ENCODE measurements around the gene CPLX3.

Gene CPLX3

GRCh38 chr15:74790080-74790916 is 36.1 kb upstream of the CPLX3 start:
- Histone ChIP-seq H3K9me3 (ENCODE audit: control insufficient read depth, insufficient read depth, low read length) (no peaks in the 10 kb centered on the region), H3K36me3 (ENCODE audit: control insufficient read depth, insufficient read depth, low read length) (no peaks in the 10 kb centered on the region), H3K4me1 (ENCODE audit: control insufficient read depth, insufficient read depth, low read length) (peaks cover 13% of the 10 kb centered on the region), H3K4me3 (ENCODE audit: low read depth, low read length) (no peak overlapping the region), H3K9ac (ENCODE audit: low read depth, low read length) (no peak overlapping the region), H3K27me3 (ENCODE audit: control insufficient read depth, insufficient read depth, low read length) (peaks cover 45% of the 10 kb centered on the region)

- peaks cover 43% of the 10 kb centered on the region for H3K27me3 ChIP-seq (ENCODE audit: control insufficient read depth, insufficient read depth, low read length)
- H3K4me3 ChIP-seq (ENCODE audit: low read depth, low read length), result no peak overlapping the region
- H3K4me1 ChIP-seq (ENCODE audit: control insufficient read depth, insufficient read depth, low read length), result peaks cover 13% of the 10 kb centered on the region
- H3K9me3 ChIP-seq (ENCODE audit: control insufficient read depth, insufficient read depth, low read length), result no peaks in the 10 kb centered on the region
- H3K9ac ChIP-seq (ENCODE audit: low read depth, low read length), result no peak overlapping the region
- no peaks in the 10 kb centered on the region for H3K36me3 ChIP-seq (ENCODE audit: control insufficient read depth, insufficient read depth, low read length)
Observed at GRCh38 chr15:74791007-74791406, 35.4 kb upstream of the CPLX3 start.

- no peak overlapping the region for H3K9ac ChIP-seq (ENCODE audit: low read depth, low read length)
- no peaks in the 10 kb centered on the region for H3K9me3 ChIP-seq (ENCODE audit: control insufficient read depth, insufficient read depth, low read length)
- H3K4me1 ChIP-seq (ENCODE audit: control insufficient read depth, insufficient read depth, low read length), result peaks cover 13% of the 10 kb centered on the region
- no peak overlapping the region for H3K4me3 ChIP-seq (ENCODE audit: low read depth, low read length)
- peaks cover 38% of the 10 kb centered on the region for H3K27me3 ChIP-seq (ENCODE audit: control insufficient read depth, insufficient read depth, low read length)
- no peaks in the 10 kb centered on the region for H3K36me3 ChIP-seq (ENCODE audit: control insufficient read depth, insufficient read depth, low read length)
Observed at GRCh38 chr15:74791667-74792066, 34.8 kb upstream of the CPLX3 start.

- no peak overlapping the region for H3K9ac ChIP-seq (ENCODE audit: low read depth, low read length)
Observed at GRCh38 chr15:74792227-74793016, 34.0 kb upstream of the CPLX3 start.

GRCh38 chr15:74793135-74794028 is 33.0 kb upstream of the CPLX3 start:
- Histone ChIP-seq H3K9ac (ENCODE audit: low read depth, low read length) (no peak overlapping the region), H3K27me3 (ENCODE audit: control insufficient read depth, insufficient read depth, low read length) (peaks cover 26% of the 10 kb centered on the region), H3K4me3 (ENCODE audit: low read depth, low read length) (no peak overlapping the region), H3K9me3 (ENCODE audit: control insufficient read depth, insufficient read depth, low read length) (no peaks in the 10 kb centered on the region), H3K36me3 (ENCODE audit: control insufficient read depth, insufficient read depth, low read length) (no peaks in the 10 kb centered on the region), H3K4me1 (ENCODE audit: control insufficient read depth, insufficient read depth, low read length) (peaks cover 8% of the 10 kb centered on the region)

More at GRCh38 chr15:74792227-74793016, 34.0 kb upstream of the CPLX3 start:
- peaks cover 13% of the 10 kb centered on the region for H3K4me1 ChIP-seq (ENCODE audit: control insufficient read depth, insufficient read depth, low read length)
- H3K4me3 ChIP-seq (ENCODE audit: low read depth, low read length), result no peak overlapping the region
- H3K36me3 ChIP-seq (ENCODE audit: control insufficient read depth, insufficient read depth, low read length), result no peaks in the 10 kb centered on the region
- no peaks in the 10 kb centered on the region for H3K9me3 ChIP-seq (ENCODE audit: control insufficient read depth, insufficient read depth, low read length)
- H3K27me3 ChIP-seq (ENCODE audit: control insufficient read depth, insufficient read depth, low read length), result peaks cover 34% of the 10 kb centered on the region

GRCh38 chr15:74794248-74794969 is 32.0 kb upstream of the CPLX3 start:
- H3K36me3 ChIP-seq (ENCODE audit: control insufficient read depth, insufficient read depth, low read length), result peaks cover 3% of the 10 kb centered on the region
- H3K9ac ChIP-seq (ENCODE audit: low read depth, low read length), result no peak overlapping the region
- no peaks in the 10 kb centered on the region for H3K4me1 ChIP-seq (ENCODE audit: control insufficient read depth, insufficient read depth, low read length)
- no peaks in the 10 kb centered on the region for H3K9me3 ChIP-seq (ENCODE audit: control insufficient read depth, insufficient read depth, low read length)
- H3K4me3 ChIP-seq (ENCODE audit: low read depth, low read length), result no peak overlapping the region
- peaks cover 23% of the 10 kb centered on the region for H3K27me3 ChIP-seq (ENCODE audit: control insufficient read depth, insufficient read depth, low read length)

- H3K36me3 ChIP-seq (ENCODE audit: control insufficient read depth, insufficient read depth, low read length), result peaks cover 3% of the 10 kb centered on the region
- H3K4me1 ChIP-seq (ENCODE audit: control insufficient read depth, insufficient read depth, low read length), result no peaks in the 10 kb centered on the region
- no peak overlapping the region for H3K9ac ChIP-seq (ENCODE audit: low read depth, low read length)
- H3K4me3 ChIP-seq (ENCODE audit: low read depth, low read length), result no peak overlapping the region
- H3K9me3 ChIP-seq (ENCODE audit: control insufficient read depth, insufficient read depth, low read length), result no peaks in the 10 kb centered on the region
- H3K27me3 ChIP-seq (ENCODE audit: control insufficient read depth, insufficient read depth, low read length), result peaks cover 17% of the 10 kb centered on the region
Observed at GRCh38 chr15:74794970-74795349, 31.5 kb upstream of the CPLX3 start.

- no peaks in the 10 kb centered on the region for H3K4me1 ChIP-seq (ENCODE audit: control insufficient read depth, insufficient read depth, low read length)
- H3K27me3 ChIP-seq (ENCODE audit: control insufficient read depth, insufficient read depth, low read length), result peaks cover 8% of the 10 kb centered on the region
- no peaks in the 10 kb centered on the region for H3K9me3 ChIP-seq (ENCODE audit: control insufficient read depth, insufficient read depth, low read length)
- H3K4me3 ChIP-seq (ENCODE audit: low read depth, low read length), result no peak overlapping the region
- no peak overlapping the region for H3K9ac ChIP-seq (ENCODE audit: low read depth, low read length)
- H3K36me3 ChIP-seq (ENCODE audit: control insufficient read depth, insufficient read depth, low read length), result peaks cover 3% of the 10 kb centered on the region
Observed at GRCh38 chr15:74795966-74796625, 30.3 kb upstream of the CPLX3 start.

GRCh38 chr15:74798388-74799254 is 27.8 kb upstream of the CPLX3 start:
- no peak overlapping the region for H3K9ac ChIP-seq (ENCODE audit: low read depth, low read length)

GRCh38 chr15:74799255-74799855 is 27.1 kb upstream of the CPLX3 start:
- H3K4me1 ChIP-seq (ENCODE audit: control insufficient read depth, insufficient read depth, low read length), result no peaks in the 10 kb centered on the region
- H3K36me3 ChIP-seq (ENCODE audit: control insufficient read depth, insufficient read depth, low read length), result peaks cover 20% of the 10 kb centered on the region

More at GRCh38 chr15:74798388-74799254, 27.8 kb upstream of the CPLX3 start:
- Histone ChIP-seq H3K9me3 (ENCODE audit: control insufficient read depth, insufficient read depth, low read length) (no peaks in the 10 kb centered on the region), H3K27me3 (ENCODE audit: control insufficient read depth, insufficient read depth, low read length) (no peaks in the 10 kb centered on the region), H3K4me1 (ENCODE audit: control insufficient read depth, insufficient read depth, low read length) (no peaks in the 10 kb centered on the region), H3K4me3 (ENCODE audit: low read depth, low read length) (no peak overlapping the region), H3K36me3 (ENCODE audit: control insufficient read depth, insufficient read depth, low read length) (peaks cover 20% of the 10 kb centered on the region)

More at GRCh38 chr15:74799255-74799855, 27.1 kb upstream of the CPLX3 start:
- Histone ChIP-seq H3K9me3 (ENCODE audit: control insufficient read depth, insufficient read depth, low read length) (no peaks in the 10 kb centered on the region), H3K27me3 (ENCODE audit: control insufficient read depth, insufficient read depth, low read length) (no peaks in the 10 kb centered on the region), H3K4me3 (ENCODE audit: low read depth, low read length) (no peak overlapping the region), H3K9ac (ENCODE audit: low read depth, low read length) (no peak overlapping the region)
